HCT116 (cell line): ENCODE measurements around the gene KCNK4. TPM values are rescaled to one million over a fixed set of nuclear protein-coding genes. Genes with fewer than 3 reads are reported as not detected.

Experiments
- ATAC-seq: fragments of 200-7000 bp; cut with Tn5 transposase; 2 replicates; pipeline ENCODE4 v1.9.1; 2020; ENCODE audit warnings: mild to moderate bottlenecking, moderate library complexity
- BruUV-seq: library from RNA; stranded (reverse); fragments of 400-500 nt; replicated peaks from 2 replicates; lab custom pipeline; 2021; lab: Mats Ljungman, UMichigan
- CTCF ChIA-PET: fragments of 300-600 bp; sonication (Branson Sonifier 250); formaldehyde crosslinking; loops from one replicate; lab custom pipeline; 2021; ENCODE audit warnings: antibody characterized with exemption; lab: Charles Lee
- POLR2A ChIA-PET: fragments of 300-600, 350-600 bp; sonication (Branson Sonifier 250); formaldehyde crosslinking; loops from one replicate; lab custom pipeline; 2021; ENCODE audit warnings: antibody characterized with exemption; lab: Charles Lee
- RAD21 ChIA-PET, 2 experiments: fragments of 300-600 bp; sonication (Branson Sonifier 250); formaldehyde crosslinking; loops; one replicate each; lab custom pipeline; 2023; ENCODE audit warnings: low total read pairs in 2 of 2; ENCODE audit not compliant: uncharacterized antibody in 2 of 2, unreplicated experiment in 2 of 2, low non-redundant PET in 1 of 2; lab: Charles Lee
- DNase-seq: peaks from one replicate; pipeline ENCODE4 v3.0.0-alpha.2; 2010; ENCODE audit warnings: low read depth, low spot score
- H2AFZ ChIP-seq: fragments of 200-600 bp; shearing (Covaris generic), sonication (generic); 2 replicates; pipeline ENCODE4 v1.6.1; 2017; ENCODE audit warnings: low read depth, mixed run types, mixed read lengths, antibody characterized with exemption, low read length; ENCODE audit not compliant: poor library complexity, severe bottlenecking
- H3K27ac ChIP-seq: 2 replicates; pipeline ENCODE4 v1.5.1; 2012; ENCODE audit warnings: low read depth, low read length
- H3K27me3 ChIP-seq: fragments of 200-600 bp; sonication (generic); 2 replicates; pipeline ENCODE4 v1.6.1; 2016; ENCODE audit warnings: mixed run types, low read length, mixed read lengths; ENCODE audit not compliant: insufficient read depth
- H3K36me3 ChIP-seq, 2 experiments: fragments of 200-500 bp in 1 of 2; fragments of 200-600 bp in 1 of 2; sonication (Bioruptor generic) in 1 of 2; sonication (generic) in 1 of 2; 2 replicates each; pipeline versions ENCODE4 v1.5.1 to v1.6.1; 2014 to 2016; ENCODE audit warnings: low read length in 2 of 2, inconsistent platforms in 1 of 2, mixed read lengths in 1 of 2, mixed run types in 1 of 2; ENCODE audit not compliant: insufficient read depth in 2 of 2, control insufficient read depth in 1 of 2
- H3K4me1 ChIP-seq, 2 experiments: fragments of 200-600 bp in 1 of 2; sonication (generic) in 1 of 2; 2 replicates each; pipeline versions ENCODE4 v1.5.1 to v1.6.1; 2012 to 2017; ENCODE audit warnings: low read length in 2 of 2, inconsistent platforms in 1 of 2, mild to moderate bottlenecking in 1 of 2, mixed read lengths in 1 of 2, mixed run types in 1 of 2, moderate library complexity in 1 of 2; ENCODE audit not compliant: insufficient read depth in 2 of 2, control insufficient read depth in 1 of 2
- H3K4me2 ChIP-seq: fragments of 200-600 bp; sonication (generic); 2 replicates; pipeline ENCODE4 v1.6.1; 2017; ENCODE audit warnings: mixed run types, low read length, mixed read lengths
- H3K4me3 ChIP-seq, 2 experiments: fragments of 200-600 bp in 1 of 2; sonication (generic) in 1 of 2; replicated peaks in 1 of 2; 2 replicates each; pipeline ENCODE4 v1.5.1; 2011 to 2016; ENCODE audit warnings: low read length in 2 of 2, control low read depth in 1 of 2, low read depth in 1 of 2, mild to moderate bottlenecking in 1 of 2, mixed read lengths in 1 of 2, mixed run types in 1 of 2
- H3K79me2 ChIP-seq: fragments of 200-600 bp; sonication (generic); 2 replicates; pipeline ENCODE4 v1.6.1; 2017; ENCODE audit warnings: mild to moderate bottlenecking, mixed run types, low read length, moderate library complexity, mixed read lengths; ENCODE audit not compliant: insufficient read depth
- H3K9ac ChIP-seq: fragments of 200-600 bp; sonication (generic); 2 replicates; pipeline ENCODE4 v1.6.1; 2016; ENCODE audit warnings: low read length, mixed read lengths
- H3K9me2 ChIP-seq: fragments of 200-600 bp; sonication (generic), shearing (Covaris generic); 2 replicates; pipeline ENCODE4 v1.6.1; 2017; ENCODE audit warnings: mixed run types, mild to moderate bottlenecking, moderate library complexity; ENCODE audit not compliant: insufficient read depth
- H3K9me3 ChIP-seq, 2 experiments: fragments of 200-500 bp in 1 of 2; fragments of 200-600 bp in 1 of 2; sonication (Bioruptor generic) in 1 of 2; sonication (generic) in 1 of 2; 2 replicates each; pipeline ENCODE4 v1.6.1; 2014 to 2017; ENCODE audit warnings: low read length in 2 of 2, mixed read lengths in 2 of 2, inconsistent platforms in 1 of 2, low read depth in 1 of 2, mild to moderate bottlenecking in 1 of 2, mixed run types in 1 of 2, moderate library complexity in 1 of 2; ENCODE audit not compliant: control insufficient read depth in 1 of 2, insufficient read depth in 1 of 2
- H4K20me1 ChIP-seq: fragments of 200-600 bp; sonication (generic), shearing (Covaris generic); 2 replicates; pipeline ENCODE4 v1.6.1; 2017; ENCODE audit warnings: mixed run types, mild to moderate bottlenecking, moderate library complexity; ENCODE audit not compliant: insufficient read depth
- CBX3 ChIP-seq: IDR thresholded peaks from 2 replicates; pipeline ENCODE4 v1.6.1; 2012; ENCODE audit warnings: low read depth
- EGR1 ChIP-seq: IDR thresholded peaks from 2 replicates; pipeline ENCODE4 v1.6.1; 2012; ENCODE audit warnings: low read depth
- POLR2A ChIP-seq: IDR thresholded peaks from 2 replicates; pipeline ENCODE4 v1.7.0; 2011; ENCODE audit warnings: borderline replicate concordance; ENCODE audit not compliant: insufficient read depth, insufficient read length; ENCODE audit errors: extremely low read depth
- RAD21 ChIP-seq: IDR thresholded peaks from 2 replicates; pipeline ENCODE4 v1.6.1; 2012; ENCODE audit warnings: low read depth, mild to moderate bottlenecking
- TCF7L2 ChIP-seq: IDR thresholded peaks from 2 replicates; pipeline ENCODE4 v1.7.0; 2011; ENCODE audit warnings: borderline replicate concordance, inconsistent platforms; ENCODE audit not compliant: insufficient read depth, insufficient read length; ENCODE audit errors: extremely low read depth
- YY1 ChIP-seq: IDR thresholded peaks from 2 replicates; pipeline ENCODE4 v1.6.1; 2011; ENCODE audit warnings: low read length, low read depth, moderate library complexity, mild to moderate bottlenecking; ENCODE audit not compliant: insufficient replicate concordance; ENCODE audit errors: extremely low read depth
- ZNF274 ChIP-seq: fragments of 200-500 bp; sonication (Bioruptor generic); IDR thresholded peaks from 2 replicates; pipeline ENCODE4 v1.6.1; 2014; ENCODE audit warnings: mild to moderate bottlenecking, low read depth, low read length, inconsistent platforms
- intact Hi-C: fragments of 100-400 bp; cut with micrococcal nuclease; formaldehyde crosslinking; loops from 2 replicates; pipeline ENCODE4 v1.10.0; 2022
- total RNA-seq: library from RNA; stranded (reverse); gene quantifications from one replicate; pipeline ENCODE4 v1.2.1, GENCODE V29; 2021; ENCODE audit not compliant: unreplicated experiment
- TF ChIP-seq, protein P1 (sequence below), 3 experiments: fragments of 200-600 bp in 1 of 3; sonication (generic) in 1 of 3; IDR thresholded peaks in 2 of 3; conservative IDR thresholded peaks in 1 of 3; 2 replicates each; pipeline ENCODE4 v1.5.1; 2012 to 2017; ENCODE audit warnings: low read depth in 2 of 3, low read length in 2 of 3, antibody characterized with exemption in 1 of 3, borderline replicate concordance in 1 of 3, control low read depth in 1 of 3, mild to moderate bottlenecking in 1 of 3, mixed read lengths in 1 of 3, mixed run types in 1 of 3, moderate library complexity in 1 of 3; ENCODE audit not compliant: insufficient read depth in 1 of 3
- TF ChIP-seq, protein P2 (sequence below): IDR thresholded peaks from 2 replicates; pipeline ENCODE4 v1.6.1; 2012
- TF ChIP-seq, protein P3 (sequence below): IDR thresholded peaks from 2 replicates; pipeline ENCODE4 v1.6.1; 2011; ENCODE audit warnings: mild to moderate bottlenecking, low read length, moderate library complexity; ENCODE audit not compliant: insufficient replicate concordance; ENCODE audit errors: extremely low read depth

The KCNK4 gene
- total RNA-seq, 1 experiment from 2014 or later = not detected

DNA sequence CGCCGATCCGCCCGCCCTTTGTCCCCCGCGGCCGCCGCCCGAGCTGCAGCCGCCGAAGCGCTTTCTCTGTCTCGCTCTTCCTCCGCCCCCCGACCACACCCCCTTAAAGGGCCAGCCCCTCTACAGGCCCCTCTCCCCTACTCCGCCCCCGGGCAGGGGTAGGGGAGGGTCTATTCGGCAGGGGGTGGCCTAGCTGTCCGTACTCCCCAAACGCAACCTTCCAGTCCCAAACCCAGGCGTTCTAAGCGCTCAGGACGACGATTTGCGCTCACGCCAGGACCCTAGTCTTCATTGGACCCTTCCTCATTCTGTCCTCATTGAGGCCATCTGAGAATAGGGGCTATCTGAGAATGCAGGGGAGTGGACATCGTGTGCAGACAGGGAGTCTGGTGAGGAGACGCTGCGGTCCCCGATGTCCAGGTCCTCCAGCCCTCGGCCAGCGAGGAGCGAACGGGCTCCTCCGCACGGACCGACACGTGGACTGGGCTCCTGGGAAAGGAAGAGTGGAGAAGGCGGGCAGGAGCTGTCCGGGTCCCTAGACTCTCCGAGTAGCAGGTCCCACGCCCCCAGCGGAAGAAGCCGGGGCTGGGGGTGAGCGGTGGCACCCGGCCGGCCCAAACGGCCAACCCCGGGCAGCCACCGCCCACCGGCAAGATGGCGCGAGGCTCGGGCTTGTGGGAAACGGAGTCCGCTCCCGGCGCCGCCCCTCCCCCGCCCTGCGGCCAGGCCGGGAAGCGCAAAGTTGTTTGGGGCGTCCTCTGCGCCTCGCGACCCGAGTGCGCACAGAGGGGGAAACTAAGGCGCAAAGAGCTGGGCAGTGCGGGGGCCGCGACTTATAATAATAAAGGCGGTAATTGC lies 44.0 kb upstream of the KCNK4 start, which contains the start of gene PPP1R14B:
Gene PPP1R14B (minus strand): TSS at position 73 of the 858 bp plus-strand sequence. CDS start 270 bp downstream, outside the sequence.
- ChIA-PET POLR2A (interaction anchor here (0.6 to 4.6 kb wide), 5 partner anchors 23 to 442 kb away, joined by 3 to 29 read pairs (median 3); partner anchors contain the start of genes PRDX5 and TRMT112), CTCF (interaction anchor here (0.6 to 3.1 kb wide), 3 partner anchors 57 to 109 kb away, joined by 3 to 15 read pairs (median 11); no protein-coding TSS in a partner anchor), RAD21 (interaction anchor here in 1 of 2 experiments (1.1 kb wide), 1 partner anchor 42 kb away, joined by 4 read pairs; no protein-coding TSS in a partner anchor)
- H3K4me1 ChIP-seq = peaks cover 36 to 76% of the 10 kb centered on the region in 2 experiments
- TF ChIP-seq RAD21 (no peak), TCF7L2 (peak; percentile 15), YY1 (peak; percentile 98), CBX3 (no peak), EGR1 (no peak), POLR2A (peak; percentile 42), ZNF274 (no peak)
- TF ChIP-seq, protein P1, sequence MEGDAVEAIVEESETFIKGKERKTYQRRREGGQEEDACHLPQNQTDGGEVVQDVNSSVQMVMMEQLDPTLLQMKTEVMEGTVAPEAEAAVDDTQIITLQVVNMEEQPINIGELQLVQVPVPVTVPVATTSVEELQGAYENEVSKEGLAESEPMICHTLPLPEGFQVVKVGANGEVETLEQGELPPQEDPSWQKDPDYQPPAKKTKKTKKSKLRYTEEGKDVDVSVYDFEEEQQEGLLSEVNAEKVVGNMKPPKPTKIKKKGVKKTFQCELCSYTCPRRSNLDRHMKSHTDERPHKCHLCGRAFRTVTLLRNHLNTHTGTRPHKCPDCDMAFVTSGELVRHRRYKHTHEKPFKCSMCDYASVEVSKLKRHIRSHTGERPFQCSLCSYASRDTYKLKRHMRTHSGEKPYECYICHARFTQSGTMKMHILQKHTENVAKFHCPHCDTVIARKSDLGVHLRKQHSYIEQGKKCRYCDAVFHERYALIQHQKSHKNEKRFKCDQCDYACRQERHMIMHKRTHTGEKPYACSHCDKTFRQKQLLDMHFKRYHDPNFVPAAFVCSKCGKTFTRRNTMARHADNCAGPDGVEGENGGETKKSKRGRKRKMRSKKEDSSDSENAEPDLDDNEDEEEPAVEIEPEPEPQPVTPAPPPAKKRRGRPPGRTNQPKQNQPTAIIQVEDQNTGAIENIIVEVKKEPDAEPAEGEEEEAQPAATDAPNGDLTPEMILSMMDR (IDR thresholded peaks at IDR 0.05 in 2 of 3, conservative IDR thresholded peaks at IDR 0.05 in 1 of 3; ENCODE audit: borderline replicate concordance in 1 of 3, insufficient read depth in 1 of 3, low read depth in 2 of 3, low read length in 2 of 3) = no peak
- TF ChIP-seq, protein P2, sequence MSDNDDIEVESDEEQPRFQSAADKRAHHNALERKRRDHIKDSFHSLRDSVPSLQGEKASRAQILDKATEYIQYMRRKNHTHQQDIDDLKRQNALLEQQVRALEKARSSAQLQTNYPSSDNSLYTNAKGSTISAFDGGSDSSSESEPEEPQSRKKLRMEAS = no peak
- TF ChIP-seq, protein P3, sequence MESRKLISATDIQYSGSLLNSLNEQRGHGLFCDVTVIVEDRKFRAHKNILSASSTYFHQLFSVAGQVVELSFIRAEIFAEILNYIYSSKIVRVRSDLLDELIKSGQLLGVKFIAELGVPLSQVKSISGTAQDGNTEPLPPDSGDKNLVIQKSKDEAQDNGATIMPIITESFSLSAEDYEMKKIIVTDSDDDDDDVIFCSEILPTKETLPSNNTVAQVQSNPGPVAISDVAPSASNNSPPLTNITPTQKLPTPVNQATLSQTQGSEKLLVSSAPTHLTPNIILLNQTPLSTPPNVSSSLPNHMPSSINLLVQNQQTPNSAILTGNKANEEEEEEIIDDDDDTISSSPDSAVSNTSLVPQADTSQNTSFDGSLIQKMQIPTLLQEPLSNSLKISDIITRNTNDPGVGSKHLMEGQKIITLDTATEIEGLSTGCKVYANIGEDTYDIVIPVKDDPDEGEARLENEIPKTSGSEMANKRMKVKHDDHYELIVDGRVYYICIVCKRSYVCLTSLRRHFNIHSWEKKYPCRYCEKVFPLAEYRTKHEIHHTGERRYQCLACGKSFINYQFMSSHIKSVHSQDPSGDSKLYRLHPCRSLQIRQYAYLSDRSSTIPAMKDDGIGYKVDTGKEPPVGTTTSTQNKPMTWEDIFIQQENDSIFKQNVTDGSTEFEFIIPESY = peak; percentile 33
- peak within 1 kb of the TSS; percentile 94 for H3K27ac ChIP-seq
- BruUV-seq = no TSS peak
- no peaks in the 10 kb centered on the region for H3K9me3 ChIP-seq
- peak within 1 kb of the TSS; percentile 100 for H3K9ac ChIP-seq
- peak within 1 kb of the TSS; percentile 96 for H3K4me2 ChIP-seq
- no peaks in the 10 kb centered on the region for H3K27me3 ChIP-seq
- H3K9me2 ChIP-seq = no peaks in the 10 kb centered on the region
- H2AFZ ChIP-seq = no peak within 1 kb of the TSS
- ATAC-seq (peak; percentile 50), DNase-seq (no peak)
- H4K20me1 ChIP-seq = no peaks in the 10 kb centered on the region
- peak within 1 kb of the TSS; percentile 99 to 100 for H3K4me3 ChIP-seq
- intact Hi-C loops = no loop called here
- peaks cover 0 to 12% of the 10 kb centered on the region in 2 experiments; a peak in 1 of 4 replicates for H3K36me3 ChIP-seq
- H3K79me2 ChIP-seq = peaks cover 50% of the 10 kb centered on the region
